ENCODE measurements around the gene POTEJ. TPM values are rescaled to one million over a fixed set of nuclear protein-coding genes. Genes with fewer than 3 reads are reported as not detected.

Gene POTEJ
- total and polyA plus RNA-seq, 2 experiments from 2014 or later, result not detected

Small RNA genes lying within 50 kb of the gene (small RNA-seq; reads per million reads assigned to genes)
- gene RF00017 (ENCODE audit: low read depth, low replicate concordance), result not detected
- not detected for gene RNU6-848P (ENCODE audit: low read depth, low replicate concordance)

Other genes with a start within 250 kb of the POTEJ start
- gene POTEI, start 102.1 kb upstream of the POTEJ start, total RNA-seq (2014; rRNA removed; shearing (Covaris generic)), result not detected in 2 replicates
- gene POTEI, start 102.1 kb upstream of the POTEJ start, polyA plus RNA-seq (2016; fragmentation: Nextera tagmentation; extraction: Ambion mirVana), result not detected in 2 replicates
- gene CFC1B, start 90.2 kb upstream of the POTEJ start, total RNA-seq (2014; rRNA removed; shearing (Covaris generic)), result not detected in 2 replicates
- not detected in 2 replicates for gene CFC1B, start 90.2 kb upstream of the POTEJ start, polyA plus RNA-seq (2016; fragmentation: Nextera tagmentation; extraction: Ambion mirVana)
- gene CFC1, start 11.9 kb upstream of the POTEJ start, total RNA-seq (2014; rRNA removed; shearing (Covaris generic)), result not detected in 2 replicates
- not detected in 2 replicates for gene CFC1, start 11.9 kb upstream of the POTEJ start, polyA plus RNA-seq (2016; fragmentation: Nextera tagmentation; extraction: Ambion mirVana)
- not detected in 2 replicates for gene GPR148, start 117.6 kb downstream of the POTEJ start, total RNA-seq (2014; rRNA removed; shearing (Covaris generic))
- not detected in 2 replicates for gene GPR148, start 117.6 kb downstream of the POTEJ start, polyA plus RNA-seq (2016; fragmentation: Nextera tagmentation; extraction: Ambion mirVana)
- not detected in 2 replicates for gene AMER3, start 144.1 kb downstream of the POTEJ start, total RNA-seq (2014; rRNA removed; shearing (Covaris generic))
- gene AMER3, start 144.1 kb downstream of the POTEJ start, polyA plus RNA-seq (2016; fragmentation: Nextera tagmentation; extraction: Ambion mirVana), result not detected in 2 replicates
- 12.0 and 26.0 TPM in 2 replicates for gene ARHGEF4, start 225.5 kb downstream of the POTEJ start, total RNA-seq (2014; rRNA removed; shearing (Covaris generic))
- 7.4 and 9.6 TPM in 2 replicates for gene ARHGEF4, start 225.5 kb downstream of the POTEJ start, polyA plus RNA-seq (2016; fragmentation: Nextera tagmentation; extraction: Ambion mirVana)

All from GM23248 (cell line).